HFFc6 (cell line): ENCODE measurements around the gene EIF4H. TPM values are rescaled to one million over a fixed set of nuclear protein-coding genes. Genes with fewer than 3 reads are reported as not detected.
"Not testable (repeated sequence)": the region's sequence is repeated elsewhere in the genome, so short reads cannot be mapped to it uniquely, and the experiment has no call there.

ENCODE experiments used
- DNase-seq: peaks from one replicate; pipeline ENCODE4 v3.0.0-alpha.2; 2018
- H3K27ac Mint-ChIP-seq: 2 replicates; pipeline ENCODE4 v1.8.0; 2020; ENCODE audit warnings: mild to moderate bottlenecking, mixed read lengths
- H3K27me3 Mint-ChIP-seq: 2 replicates; pipeline ENCODE4 v1.8.0; 2021; ENCODE audit warnings: mild to moderate bottlenecking, moderate library complexity, mixed read lengths; ENCODE audit not compliant: insufficient read depth
- H3K36me3 Mint-ChIP-seq: 2 replicates; pipeline ENCODE4 v1.8.0; 2021; ENCODE audit warnings: low read depth, mixed read lengths
- H3K4me1 Mint-ChIP-seq: 2 replicates; pipeline ENCODE4 v1.8.0; 2020; ENCODE audit warnings: low read depth, mixed read lengths
- H3K4me3 Mint-ChIP-seq: 2 replicates; pipeline ENCODE4 v1.8.0; 2020; ENCODE audit warnings: mild to moderate bottlenecking, moderate library complexity, mixed read lengths
- H3K9me3 Mint-ChIP-seq: 2 replicates; pipeline ENCODE4 v1.8.0; 2020; ENCODE audit warnings: mild to moderate bottlenecking, mixed read lengths
- total RNA-seq, 6 experiments: library from RNA; stranded (reverse); fragmentation: NEBNext Ultra II Directional; extraction: Animal tissue kit (Norgen Biotek cat#: 25700); gene quantifications; 2 replicates in 1 of 6; 3 replicates in 5 of 6; pipeline ENCODE4 v1.2.3, GENCODE V29; 2021
- TF ChIP-seq, protein P1 (sequence below): fragments of 200-600 bp; sonication (generic); IDR thresholded peaks from 2 replicates; pipeline ENCODE4 v1.5.0; 2021; ENCODE audit warnings: antibody characterized with exemption, mild to moderate bottlenecking

Gene EIF4H
- total RNA-seq, 6 experiments from 2014 or later: 344 to 392 (median 380) TPM

DNA sequence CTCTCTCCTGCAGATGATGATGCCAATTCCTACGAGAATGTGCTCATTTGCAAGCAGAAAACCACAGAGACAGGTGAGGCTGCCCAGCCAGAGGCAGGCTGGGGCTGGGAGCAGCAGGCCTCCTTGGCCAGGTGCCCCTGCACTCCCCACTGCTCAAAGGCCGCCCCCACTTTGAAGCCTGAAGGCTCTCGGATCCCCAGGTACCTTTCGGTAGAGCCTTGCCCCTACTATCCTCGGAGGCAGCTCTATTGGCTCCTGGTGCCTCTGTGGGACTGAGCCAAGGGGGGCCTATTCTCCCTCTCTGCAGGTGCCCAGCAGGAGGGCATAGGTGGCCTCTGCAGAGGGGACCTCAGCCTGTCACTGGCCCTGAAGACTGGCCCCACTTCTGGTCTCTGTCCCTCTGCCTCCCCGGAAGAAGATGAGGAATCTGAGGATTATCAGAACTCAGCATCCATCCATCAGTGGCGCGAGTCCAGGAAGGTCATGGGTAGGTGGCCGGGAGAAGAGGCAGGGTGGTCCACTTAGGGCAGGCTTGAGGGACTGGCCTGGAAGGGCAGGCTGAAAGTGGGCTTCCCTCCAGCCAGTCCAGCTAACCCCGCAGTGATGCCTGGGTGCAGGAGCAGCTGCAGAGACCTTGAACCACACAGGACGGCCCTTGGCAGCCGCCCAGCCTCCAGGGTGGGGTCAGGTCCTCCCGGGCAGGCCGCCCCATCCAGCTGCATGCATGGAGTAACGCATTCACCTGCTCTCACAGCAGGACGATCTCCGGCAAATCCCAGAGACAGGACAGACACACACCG, 49.8 kb downstream of the EIF4H start:
- DNase-seq: no peak
- H3K4me1 Mint-ChIP-seq: no peaks in the 10 kb centered on the region
- no peak overlapping the region for H3K4me3 Mint-ChIP-seq
- H3K27me3 Mint-ChIP-seq: no peaks in the 10 kb centered on the region
- H3K36me3 Mint-ChIP-seq: 0 out of 2 replicates have a peak, but pooled peaks cover 5% of the 10 kb centered on the region
- H3K27ac Mint-ChIP-seq: no peak overlapping the region
- TF ChIP-seq, protein P1, sequence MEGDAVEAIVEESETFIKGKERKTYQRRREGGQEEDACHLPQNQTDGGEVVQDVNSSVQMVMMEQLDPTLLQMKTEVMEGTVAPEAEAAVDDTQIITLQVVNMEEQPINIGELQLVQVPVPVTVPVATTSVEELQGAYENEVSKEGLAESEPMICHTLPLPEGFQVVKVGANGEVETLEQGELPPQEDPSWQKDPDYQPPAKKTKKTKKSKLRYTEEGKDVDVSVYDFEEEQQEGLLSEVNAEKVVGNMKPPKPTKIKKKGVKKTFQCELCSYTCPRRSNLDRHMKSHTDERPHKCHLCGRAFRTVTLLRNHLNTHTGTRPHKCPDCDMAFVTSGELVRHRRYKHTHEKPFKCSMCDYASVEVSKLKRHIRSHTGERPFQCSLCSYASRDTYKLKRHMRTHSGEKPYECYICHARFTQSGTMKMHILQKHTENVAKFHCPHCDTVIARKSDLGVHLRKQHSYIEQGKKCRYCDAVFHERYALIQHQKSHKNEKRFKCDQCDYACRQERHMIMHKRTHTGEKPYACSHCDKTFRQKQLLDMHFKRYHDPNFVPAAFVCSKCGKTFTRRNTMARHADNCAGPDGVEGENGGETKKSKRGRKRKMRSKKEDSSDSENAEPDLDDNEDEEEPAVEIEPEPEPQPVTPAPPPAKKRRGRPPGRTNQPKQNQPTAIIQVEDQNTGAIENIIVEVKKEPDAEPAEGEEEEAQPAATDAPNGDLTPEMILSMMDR: no peak
- H3K9me3 Mint-ChIP-seq: no peaks in the 10 kb centered on the region

DNA sequence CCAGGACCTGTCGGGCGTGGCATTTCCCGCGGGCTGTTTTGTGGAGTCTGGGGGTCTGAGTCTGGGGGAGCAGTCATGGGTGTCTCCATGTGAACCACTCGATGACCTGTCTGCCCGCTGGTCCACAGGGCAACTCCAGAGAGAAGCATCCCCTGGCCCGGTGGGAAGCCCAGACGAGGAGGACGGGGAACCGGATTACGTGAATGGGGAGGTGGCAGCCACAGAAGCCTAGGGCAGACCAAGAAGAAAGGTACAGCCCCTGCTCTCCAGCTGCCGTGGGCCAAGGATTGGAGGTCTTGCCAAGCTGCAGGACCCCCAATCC, 50.3 kb downstream of the EIF4H start:
- Mint-ChIP-seq H3K4me3 (no peak overlapping the region), H3K27ac (no peak overlapping the region), H3K36me3 (peaks cover 9% of the 10 kb centered on the region; the same call in 1 of the 2 replicates), H3K27me3 (no peaks in the 10 kb centered on the region), H3K4me1 (no peaks in the 10 kb centered on the region), H3K9me3 (no peaks in the 10 kb centered on the region)
- TF ChIP-seq, protein P1: no peak
- DNase-seq: no peak

DNA sequence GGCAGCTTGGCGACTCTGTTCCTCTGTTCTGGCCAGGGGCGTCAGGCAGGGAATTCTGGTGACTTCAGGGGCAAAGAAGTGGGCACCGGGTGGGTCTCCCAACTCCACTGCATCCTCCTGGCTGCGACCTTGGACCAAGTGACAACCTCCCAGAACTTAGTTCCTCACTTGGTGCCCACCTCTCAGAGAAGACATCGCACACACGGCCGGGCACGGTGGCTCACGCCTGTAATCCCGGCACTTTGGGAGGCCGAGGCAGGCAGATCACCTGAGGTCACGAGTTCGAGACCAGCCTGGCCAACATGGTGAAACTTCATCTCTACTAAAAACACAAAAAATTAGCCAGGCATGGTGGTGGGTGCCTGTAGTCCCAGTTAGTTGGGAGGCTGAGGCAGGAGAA, 50.8 kb downstream of the EIF4H start:
- H3K27ac Mint-ChIP-seq, DNase-seq, H3K9me3 Mint-ChIP-seq, H3K27me3 Mint-ChIP-seq, H3K4me3 Mint-ChIP-seq, H3K4me1 Mint-ChIP-seq: not testable (repeated sequence)
- peaks cover 11% of the 10 kb centered on the region; the same call in 1 of the 2 replicates for H3K36me3 Mint-ChIP-seq

DNA sequence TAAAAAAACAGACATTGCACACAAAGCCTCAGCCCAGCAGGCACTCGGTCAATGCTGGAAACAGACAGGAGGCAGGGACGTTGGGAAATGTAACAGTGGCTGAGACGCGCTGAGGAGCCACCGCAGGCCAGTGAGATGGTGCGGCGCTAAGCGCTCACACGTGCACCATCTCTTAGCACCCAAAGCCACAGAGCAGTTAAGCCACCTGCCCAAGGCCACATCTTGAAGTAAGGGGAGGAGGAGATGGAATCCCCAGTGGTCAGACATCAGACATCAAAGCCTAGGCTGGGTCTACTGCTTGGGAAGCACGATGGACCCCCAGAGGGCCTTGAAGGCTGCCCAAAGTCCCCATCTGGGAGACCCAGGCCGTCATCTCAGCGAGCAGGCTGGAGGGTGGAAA, 51.2 kb downstream of the EIF4H start:
- Mint-ChIP-seq H3K27me3 (no peaks in the 10 kb centered on the region), H3K36me3 (peaks cover 11% of the 10 kb centered on the region; the same call in 1 of the 2 replicates), H3K4me1 (no peaks in the 10 kb centered on the region), H3K9me3 (no peaks in the 10 kb centered on the region), H3K27ac (no peak overlapping the region), H3K4me3 (no peak overlapping the region)
- DNase-seq: no peak
- TF ChIP-seq, protein P1: no peak

DNA sequence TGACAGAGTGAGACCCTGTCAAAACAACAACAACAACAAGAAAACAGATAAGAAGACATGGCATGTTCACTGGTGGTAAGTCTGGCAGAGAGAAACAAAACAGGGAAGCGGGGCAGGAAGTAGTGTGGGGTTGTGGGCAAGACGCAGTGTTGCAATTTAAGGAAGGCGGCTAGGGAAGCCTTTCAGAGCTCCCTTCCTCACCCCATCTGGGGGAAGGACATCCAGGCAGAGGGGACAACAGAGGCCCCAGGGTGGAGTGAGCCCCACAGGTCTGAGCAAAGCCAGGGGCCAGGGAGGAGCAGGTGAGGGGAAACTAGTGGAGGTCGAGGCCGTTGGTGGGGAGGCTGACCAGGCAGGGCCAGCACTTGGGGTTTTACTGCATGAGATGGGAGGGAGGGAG, 52.5 kb downstream of the EIF4H start:
- H3K4me3 Mint-ChIP-seq: no peak overlapping the region
- no peaks in the 10 kb centered on the region for H3K27me3 Mint-ChIP-seq
- peaks cover 18% of the 10 kb centered on the region for H3K36me3 Mint-ChIP-seq
- DNase-seq: no peak
- H3K9me3 Mint-ChIP-seq: no peaks in the 10 kb centered on the region
- no peak overlapping the region for H3K27ac Mint-ChIP-seq
- H3K4me1 Mint-ChIP-seq: no peaks in the 10 kb centered on the region
- TF ChIP-seq, protein P1: no peak

DNA sequence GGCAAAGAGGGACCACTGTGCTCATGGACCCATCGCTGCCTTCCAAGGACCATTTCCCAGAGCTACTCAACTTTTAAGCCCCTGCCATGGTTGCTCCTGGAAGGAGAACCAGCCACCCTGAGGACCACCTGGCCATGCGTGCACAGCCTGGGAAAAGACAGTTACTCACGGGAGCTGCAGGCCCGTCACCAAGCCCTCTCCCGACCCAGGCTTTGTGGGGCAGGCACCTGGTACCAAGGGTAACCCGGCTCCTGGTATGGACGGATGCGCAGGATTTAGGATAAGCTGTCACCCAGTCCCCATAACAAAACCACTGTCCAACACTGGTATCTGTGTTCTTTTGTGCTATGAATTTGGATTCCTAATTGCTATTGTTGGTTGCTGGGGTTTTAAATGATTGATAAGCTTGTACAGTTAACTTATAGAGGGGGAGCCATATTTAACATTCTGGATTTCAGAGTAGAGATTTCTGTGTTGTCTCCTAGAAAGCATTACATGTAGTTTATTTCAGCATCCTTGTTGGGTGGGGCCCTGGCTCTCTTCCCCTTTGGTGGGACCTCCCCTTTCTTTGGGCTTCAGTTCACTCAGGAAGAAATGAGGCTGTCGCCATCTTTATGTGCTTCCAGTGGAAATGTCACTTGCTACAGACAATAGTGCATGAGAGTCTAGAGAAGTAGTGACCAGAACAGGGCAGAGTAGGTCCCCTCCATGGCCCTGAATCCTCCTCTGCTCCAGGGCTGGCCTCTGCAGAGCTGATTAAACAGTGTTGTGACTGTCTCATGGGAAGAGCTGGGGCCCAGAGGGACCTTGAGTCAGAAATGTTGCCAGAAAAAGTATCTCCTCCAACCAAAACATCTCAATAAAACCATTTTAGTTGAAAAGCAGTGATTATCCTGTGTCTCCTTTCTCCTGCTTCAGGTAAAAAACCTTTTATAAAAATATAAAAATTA, 55.1 kb downstream of the EIF4H start:
- Mint-ChIP-seq H3K27ac (no peak overlapping the region), H3K9me3 (no peaks in the 10 kb centered on the region), H3K4me3 (no peak overlapping the region), H3K36me3 (peaks cover 18% of the 10 kb centered on the region), H3K27me3 (no peaks in the 10 kb centered on the region), H3K4me1 (peaks cover 8% of the 10 kb centered on the region)
- no peak for DNase-seq
- TF ChIP-seq, protein P1: no peak
